CD4-positive, alpha-beta T cell treated with Interleukin-15 for 4 hours (primary cell): ENCODE data around the gene LINC01488.

ENCODE experiments used
- DNase-seq: peaks from one replicate; pipeline ENCODE4 v3.0.0-alpha.2; 2020; ENCODE audit warnings: low spot score

The LINC01488 gene

DNA sequence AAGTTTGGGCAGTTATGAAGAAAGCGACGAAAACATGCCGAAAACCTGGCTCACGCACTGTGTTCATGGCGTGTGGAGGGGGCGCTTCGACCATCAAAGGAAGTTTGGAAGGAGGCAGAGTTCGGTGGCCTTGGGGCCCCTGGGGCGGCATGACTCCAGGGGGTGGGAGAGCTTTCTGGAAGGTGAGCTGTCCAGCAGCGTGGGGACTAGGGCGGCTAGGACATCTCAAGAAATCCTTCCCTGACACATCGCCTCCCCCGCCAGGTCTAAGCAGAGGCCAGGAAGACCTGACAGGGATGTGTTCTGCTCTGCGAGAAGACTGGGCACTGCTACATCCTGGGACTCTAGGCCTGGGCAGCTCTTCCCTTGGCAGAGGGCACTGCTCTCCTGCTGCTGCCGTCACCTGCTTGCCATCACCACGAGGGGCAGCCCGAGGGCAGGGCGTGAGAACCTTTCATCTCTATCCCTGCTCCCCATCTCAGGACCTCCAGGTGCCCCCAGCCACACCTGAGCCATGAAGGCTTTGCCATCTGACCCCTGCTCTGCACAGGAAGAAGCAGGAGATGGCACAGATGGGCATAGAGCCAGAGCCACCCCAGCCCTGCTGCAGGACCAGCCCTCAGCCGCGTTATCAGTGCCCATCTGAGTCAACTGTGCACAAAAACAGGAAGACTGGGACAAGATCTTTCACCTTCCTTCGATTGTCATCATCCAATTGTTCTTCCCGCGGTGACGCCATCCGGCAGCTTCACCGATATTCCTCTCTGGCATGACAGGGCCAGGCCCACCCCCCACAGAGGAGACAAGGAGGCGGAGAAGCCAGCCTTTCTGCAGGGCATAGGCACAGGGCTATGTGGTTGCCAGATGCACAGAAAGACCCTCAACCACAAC is 12.7 kb downstream of the LINC01488 start:
- DNase-seq: no peak

DNA sequence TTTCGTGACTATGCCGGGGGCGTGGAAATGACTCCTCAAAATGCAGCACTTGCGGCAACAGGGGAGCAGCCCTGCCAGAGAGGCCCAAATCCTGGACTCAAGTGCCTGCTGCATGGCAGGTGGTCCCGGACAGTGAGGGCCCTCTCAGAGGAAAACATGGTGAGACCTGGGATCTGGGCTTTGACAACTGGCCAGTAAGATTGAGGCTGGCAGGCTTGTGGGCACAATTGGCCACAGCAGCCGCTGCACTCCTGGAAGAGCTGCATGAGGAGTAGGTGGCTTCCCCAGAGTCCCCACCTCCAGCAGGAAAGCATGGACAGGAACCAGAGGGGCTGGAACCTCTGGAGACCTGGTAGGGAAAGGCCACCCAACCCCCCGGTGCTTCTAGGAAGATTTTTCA is 13.4 kb downstream of the LINC01488 start:
- no peak for DNase-seq

DNA sequence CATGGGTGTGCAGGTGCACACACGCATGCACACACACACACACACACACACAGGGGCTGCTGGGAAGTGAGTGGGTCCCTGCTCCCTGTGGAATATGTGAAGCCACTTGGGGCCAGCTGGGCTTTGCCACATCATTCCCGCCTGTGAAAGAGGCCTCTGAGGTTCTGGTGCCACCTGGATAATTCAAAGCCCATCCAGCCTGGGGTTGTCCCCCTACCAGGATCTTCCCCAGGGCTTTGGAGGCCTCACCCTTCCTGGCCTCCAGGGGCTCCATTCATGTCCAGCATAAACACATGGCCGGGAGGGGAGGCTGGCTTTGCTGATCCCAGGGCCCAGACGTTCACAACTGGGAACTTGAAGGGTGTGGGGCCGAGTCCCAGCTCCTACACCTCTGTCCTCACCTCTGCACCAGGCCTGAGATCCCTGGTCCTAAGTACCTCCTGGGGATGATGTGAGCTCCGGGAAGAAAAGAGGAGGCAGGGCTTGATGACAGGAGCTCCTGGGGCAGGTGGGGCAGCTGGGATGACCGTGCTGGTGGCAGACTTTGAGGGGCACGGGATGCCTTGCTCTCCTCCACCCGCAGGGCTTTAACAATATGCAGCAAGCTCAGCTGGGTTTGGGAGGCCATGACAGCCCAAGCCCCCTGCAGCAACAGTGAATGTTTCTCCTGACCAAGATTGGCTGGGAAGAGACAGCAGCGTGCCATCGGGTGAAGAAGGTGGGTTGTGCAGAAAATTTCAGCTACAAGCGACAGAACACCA is 14.2 kb downstream of the LINC01488 start:
- DNase-seq: no peak

DNA sequence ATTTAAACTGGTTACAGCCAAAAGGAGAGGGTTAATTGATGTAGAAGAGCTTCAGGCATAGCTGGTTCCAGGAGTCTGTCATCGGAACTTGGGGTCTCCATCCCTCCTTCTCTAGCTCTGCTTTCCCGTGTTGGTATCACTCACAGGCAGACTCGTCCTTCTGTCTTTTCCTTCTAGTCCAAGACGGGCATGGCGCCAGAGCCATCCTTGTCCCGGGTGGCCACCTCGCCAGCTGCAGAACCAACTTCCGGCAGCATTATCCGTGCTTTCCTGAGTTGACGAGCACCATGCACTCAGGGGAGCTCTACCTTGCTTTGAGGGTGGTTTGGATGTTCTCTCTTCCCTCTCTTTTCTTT is 14.7 kb downstream of the LINC01488 start:
- no peak for DNase-seq

DNA sequence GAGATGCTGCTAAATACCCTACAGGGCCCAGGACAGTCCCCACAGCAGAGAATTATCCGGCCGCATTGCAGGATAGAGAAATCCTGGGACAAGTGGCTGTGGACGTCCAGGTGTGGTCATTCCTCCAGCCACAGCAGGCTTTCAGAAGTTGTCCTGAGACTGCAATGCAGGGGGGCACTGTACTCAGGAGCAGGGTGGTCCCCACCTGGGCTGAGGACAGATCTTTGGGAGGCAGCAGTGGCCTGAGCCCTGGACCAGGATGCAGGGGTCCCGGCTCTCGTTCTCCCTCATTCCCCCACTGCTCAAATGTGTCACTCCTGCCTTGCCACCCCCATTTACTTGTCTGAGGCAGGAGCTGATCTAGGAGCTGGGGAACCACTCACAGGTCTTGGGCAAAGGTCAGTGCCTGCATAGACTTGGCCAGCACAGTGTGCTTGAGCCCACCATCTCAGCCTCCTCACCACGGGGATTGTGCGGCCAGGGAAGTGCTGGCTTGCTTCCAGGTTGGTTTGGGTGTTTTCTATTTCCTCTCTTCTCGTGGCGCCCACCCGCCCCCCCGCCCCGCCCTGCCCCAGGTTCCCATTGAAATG is 15.3 kb downstream of the LINC01488 start:
- DNase-seq: no peak

DNA sequence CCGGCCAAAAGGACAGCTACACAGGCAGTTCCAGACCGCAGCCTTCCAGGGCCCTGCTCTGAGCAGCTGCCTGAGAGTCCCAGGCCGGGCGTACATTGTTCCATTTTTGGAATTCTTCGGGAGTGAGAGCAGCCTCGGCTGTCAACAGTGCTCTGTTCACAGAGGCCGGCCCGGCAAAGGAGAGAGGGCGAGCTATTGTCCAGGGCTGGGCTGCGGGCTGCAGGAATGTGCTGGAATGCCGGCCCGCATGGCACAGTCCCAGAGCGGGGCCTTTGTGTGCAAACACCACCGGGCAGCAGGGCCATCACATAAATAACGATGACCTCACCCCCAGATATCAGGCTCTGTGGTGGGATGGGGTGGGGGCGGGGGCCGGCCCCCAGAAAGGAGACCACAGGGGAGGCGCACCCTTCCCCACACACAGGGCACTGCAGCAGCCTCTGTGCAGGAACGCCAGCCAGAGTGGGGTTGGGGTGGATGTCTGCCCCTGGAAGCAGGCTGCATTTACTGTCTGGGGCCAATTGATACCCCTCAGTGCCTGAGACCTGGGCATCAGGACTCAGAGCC is 15.8 kb downstream of the LINC01488 start:
- DNase-seq: no peak

DNA sequence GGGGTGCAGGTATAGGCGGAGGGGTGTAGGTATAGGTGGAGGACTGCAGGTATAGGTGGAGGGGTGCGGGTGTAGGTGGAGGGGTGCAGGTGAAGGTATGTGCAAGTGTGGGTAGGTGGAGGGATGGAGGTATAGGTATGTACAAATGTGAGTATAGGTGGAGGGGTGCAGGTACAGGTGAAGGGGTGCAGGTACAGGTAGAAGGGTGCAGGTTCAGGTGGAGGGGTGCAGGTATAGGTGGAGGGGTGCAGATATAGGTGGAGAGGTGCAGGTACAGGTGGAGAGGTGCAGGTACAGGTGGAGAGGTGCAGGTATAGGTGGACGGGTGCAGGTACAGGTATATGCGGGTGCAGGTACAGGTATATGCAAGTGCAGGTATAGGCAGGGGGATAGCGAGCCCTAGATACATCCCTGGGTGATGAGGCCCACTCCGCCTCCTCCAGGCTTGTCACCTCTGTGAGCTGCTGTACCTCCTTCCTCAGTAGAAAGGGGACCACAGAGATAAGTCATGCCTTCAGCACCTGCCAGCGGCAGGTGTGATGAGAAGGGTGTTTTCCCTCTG is 17.2 kb downstream of the LINC01488 start:
- DNase-seq: no peak

DNA sequence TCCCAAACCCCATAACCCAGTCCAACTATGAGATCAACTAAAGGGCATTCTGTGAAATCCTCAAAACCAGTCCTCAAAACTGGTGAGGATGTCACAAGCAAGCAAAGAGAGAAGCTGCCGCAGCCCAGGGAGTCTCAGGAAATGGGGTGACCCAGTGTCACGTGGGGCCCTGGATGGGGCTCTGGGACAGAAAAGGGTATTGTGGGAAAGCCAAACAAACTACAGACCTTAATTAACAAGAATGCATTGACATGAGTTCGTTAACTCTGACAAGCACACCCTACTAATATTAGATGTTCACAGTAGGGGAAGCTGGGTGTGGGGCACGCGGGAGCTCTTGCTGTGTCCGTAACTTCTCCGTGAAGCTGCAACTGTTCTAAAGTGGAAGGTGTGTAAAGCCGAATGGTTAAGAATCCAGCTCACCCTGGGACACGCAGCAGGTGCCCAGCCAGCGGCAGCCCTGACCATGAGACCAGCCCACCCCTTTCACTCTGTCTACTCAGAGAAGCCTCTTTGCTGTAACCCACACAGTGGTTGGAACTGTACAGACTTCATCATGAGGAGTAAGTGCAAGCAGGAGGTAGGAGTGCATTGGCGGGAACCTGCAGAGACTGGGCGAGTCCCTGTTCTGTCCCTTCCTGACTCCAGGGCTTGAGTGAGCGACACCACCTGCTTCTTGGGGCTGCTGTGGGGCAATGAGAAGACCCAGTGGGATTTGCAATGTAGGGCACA is 17.9 kb downstream of the LINC01488 start:
- no peak for DNase-seq

DNA sequence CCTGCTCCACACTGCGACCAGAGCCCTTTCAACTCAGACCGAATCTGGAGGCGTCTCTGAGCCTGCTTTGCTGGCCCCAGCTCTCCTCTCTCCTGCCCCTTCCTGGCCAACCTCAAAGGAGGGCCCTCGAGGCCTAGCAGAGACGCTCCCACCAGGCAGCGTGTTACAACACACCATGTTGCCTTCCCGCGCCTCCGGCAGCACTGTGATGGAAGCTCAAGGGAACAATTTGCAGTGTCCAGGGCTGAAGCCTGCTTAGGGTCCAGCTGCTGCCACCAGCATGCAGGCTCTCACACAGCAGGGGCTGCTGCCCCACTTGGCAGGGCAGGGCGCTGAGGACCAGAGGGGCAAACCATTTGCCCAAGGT is 18.4 kb downstream of the LINC01488 start:
- no peak for DNase-seq

DNA sequence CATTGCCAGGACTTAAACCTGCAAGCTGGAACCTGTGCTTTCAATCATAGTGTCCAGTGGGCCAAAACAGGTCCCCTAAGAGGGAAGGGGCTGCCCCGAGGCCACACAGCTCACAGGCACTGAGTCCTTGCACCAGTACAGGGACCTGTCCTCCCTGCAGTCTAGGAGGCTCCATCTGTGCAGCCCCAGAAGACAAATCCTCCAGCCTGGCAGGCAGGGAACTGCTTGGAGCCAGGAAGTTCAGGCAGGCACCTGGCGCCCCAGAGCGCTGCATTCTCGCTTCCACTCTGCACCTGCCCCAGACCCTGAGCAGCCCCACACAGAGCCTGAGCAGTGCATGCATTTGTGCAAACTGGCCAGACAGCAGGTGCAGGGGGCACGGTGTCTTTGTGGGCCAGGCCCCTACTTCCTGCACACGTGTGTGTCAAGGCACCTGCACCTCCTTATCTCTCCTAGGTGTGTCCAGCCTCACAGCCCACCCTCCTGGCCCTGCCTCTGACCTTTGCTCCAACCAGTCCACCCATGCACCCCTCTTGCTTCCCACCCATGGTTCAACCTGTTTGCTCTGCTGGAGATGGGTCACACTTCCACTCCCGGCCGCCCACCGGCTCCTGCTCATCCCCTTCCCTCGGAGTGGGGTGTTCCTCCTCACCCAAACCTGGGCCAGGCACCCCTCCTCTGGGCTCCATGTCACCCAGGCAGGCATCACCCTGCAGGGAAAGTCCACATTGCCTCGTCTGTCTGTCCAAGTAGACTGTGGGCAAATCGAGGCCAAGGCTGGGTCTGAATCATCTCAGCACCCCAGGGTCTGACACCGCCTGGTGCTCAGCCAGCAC is 19.0 kb downstream of the LINC01488 start:
- DNase-seq: no peak

DNA sequence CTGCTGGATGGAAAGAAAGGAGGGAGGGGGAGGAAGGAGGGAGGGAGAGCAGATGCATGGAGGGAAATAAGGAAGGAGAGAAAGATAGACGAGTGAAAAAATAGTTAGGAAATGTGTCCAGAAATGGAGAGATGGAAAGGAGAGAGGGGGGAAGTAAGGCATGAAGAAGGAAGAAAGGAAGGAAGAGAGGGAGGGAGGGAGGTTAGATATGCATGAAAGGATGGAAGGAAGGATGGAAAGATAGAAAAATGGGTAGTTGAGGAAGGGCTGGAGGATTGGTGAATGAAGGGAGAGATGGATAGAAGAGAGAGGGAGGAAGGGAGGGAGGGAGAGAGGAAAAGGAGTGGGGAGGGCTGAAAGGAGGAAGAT is 19.6 kb downstream of the LINC01488 start:
- DNase-seq: no peak

DNA sequence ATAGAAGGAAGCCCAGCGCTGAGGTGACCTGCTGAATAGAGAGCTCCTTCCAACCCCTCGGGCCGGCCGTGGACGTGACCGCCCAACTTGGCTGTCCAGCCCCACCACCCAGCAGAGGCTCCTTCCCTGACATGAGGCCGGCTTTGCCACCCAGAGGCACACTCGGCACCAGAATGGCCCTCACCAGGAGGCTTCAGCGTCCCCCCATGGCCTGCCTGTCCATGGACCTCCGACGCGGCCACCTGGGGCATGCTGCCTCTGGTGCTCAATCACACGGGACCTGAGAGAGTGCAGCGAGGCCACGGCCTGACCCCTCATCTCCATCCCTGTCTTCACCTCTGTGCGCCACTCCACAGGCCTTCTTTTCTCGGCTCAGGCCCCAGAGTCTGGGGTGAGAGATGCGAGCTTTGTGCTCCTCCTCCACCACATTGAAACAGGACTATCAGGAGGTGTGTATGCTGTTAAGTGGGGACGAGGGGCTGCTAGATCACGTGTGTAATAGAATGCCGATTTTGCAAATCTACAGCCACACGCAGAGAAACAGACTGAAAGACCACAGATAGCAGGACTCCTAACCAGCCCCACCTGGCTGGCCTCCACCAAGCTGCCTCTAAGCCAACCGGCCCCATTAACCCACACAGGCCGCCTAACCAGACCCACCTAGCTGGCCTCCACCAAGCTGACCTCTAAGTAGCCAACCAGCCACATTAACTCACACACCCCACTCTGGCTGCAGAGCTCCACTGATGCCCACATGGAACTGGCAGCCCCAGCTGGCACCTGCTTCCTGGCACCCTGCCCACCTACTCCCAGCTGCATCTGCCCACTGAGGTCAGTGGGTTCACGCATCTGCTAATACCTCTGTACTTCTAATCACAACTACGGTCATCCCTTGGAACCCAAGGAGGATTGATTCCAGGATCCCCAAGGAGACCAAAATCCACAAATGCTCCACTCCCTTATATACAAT is 20.7 kb downstream of the LINC01488 start:
- DNase-seq: no peak

DNA sequence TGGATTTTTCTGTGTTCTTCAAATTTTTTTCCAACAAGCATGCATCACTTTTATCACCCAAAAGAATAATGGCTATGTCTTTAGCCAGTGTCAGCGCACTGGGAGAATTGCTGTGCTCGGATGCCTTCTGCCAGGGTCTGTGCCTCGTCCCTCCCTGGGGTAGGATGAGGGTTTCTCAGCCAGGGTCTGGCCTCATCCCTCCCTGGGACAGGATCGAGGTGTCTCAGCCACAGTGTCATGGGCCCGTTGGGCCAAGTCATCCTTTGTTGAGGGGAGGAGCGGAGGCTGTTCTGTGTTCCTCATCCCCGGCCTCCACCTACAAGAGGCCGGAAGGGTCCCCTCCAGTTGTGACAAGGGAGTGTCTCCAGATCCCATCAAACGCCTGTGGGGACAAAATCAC is 22.7 kb downstream of the LINC01488 start:
- no peak for DNase-seq

DNA sequence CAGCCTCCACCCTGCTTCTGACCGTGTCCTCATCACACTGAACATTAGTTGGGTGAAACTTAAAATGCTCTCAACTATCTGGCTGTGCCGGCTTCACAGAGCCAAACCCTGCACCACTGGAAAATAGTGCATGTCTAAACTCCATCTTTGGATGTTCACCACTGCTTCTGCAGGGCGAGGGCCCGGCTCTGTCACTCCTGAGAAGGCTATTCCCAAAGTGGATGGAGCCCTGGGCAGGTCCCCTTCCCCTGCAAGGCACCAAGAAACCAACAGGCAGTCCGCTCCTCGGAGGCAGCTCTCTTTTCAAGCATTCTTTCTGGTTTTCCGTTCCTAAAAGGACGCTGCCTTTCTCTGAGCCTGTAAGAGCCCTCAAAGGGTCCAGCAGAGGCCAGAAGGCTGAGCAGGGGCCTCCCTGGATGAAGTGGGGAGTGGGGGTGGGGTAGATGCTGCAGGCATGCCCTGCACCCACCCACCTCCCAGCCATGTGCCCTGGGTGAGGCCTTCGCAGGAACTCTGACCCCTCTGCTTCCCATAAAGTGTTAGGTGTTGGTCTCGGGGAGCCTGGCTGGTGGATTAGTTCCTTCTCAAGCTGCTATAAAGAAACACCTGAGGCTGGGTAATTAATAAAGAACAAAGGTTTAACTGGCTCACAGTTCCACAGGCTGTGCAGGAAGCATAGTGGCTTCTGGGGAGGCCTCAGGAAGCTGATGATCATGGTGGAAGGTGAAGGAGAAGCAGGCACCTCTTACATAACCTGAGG is 23.3 kb downstream of the LINC01488 start:
- DNase-seq: no peak

DNA sequence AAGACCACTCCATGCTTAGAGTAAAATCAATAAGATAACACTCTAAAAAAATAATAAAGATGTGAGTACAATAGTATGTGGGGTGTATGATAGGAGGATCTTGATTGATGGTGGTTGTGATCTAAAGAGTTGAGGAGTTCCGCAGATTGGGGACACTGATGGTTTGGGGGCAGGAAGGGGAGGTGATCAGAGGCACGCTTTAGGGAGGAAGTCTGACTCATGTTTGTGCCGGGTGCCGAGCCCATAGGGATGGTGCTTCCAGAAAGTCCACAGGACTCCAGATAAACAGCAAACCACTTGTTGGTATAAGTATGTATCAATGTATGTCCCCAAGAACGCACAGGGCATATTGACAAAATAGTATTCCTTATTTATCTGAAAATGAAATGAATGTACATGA is 27.5 kb downstream of the LINC01488 start:
- DNase-seq: no peak

DNA sequence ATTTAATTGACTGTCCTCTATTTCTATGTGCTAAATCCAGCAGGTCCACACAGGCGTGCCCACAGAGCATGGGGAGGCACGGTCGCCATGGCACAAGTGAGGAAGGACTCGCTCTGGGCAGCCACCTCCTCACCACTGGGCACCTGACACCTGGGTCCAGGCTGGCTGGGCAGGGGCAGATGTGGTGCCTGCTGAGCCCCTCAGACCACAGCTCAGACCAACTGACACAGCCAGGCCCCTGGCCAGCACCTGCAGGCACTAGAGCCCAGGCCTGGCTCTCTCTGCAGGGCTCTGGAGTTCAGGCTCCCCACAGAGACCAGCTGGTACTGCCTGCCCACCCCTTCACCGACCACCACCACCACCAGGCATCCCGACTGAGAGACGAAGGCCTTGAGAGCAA is 27.9 kb downstream of the LINC01488 start:
- DNase-seq: no peak

DNA sequence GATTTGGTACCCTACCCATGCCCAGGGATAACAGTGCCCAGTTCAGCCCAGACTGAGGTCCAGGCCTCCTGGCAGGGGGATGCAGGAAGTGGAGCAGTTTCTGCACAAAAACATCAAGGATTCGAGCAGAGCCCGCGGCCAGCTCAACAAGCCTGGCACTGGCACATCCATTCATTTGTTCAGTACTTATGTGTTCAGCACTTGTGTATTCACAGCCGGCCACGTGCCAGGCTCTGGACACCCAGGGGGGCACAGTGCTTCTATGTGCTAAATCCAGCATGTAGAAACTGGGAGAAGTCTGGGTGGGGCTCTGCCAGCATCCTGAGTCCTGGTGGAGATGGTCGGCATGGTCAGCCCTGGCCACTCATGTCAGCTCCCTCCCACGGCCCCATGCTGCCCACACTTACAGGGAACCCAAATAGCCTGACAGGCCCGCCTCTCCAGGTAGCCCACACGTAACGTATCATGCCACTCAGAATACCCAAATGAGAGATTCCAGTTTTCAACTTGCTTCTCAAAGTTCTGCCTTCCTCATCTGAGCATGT is 28.5 kb downstream of the LINC01488 start:
- no peak for DNase-seq

DNA sequence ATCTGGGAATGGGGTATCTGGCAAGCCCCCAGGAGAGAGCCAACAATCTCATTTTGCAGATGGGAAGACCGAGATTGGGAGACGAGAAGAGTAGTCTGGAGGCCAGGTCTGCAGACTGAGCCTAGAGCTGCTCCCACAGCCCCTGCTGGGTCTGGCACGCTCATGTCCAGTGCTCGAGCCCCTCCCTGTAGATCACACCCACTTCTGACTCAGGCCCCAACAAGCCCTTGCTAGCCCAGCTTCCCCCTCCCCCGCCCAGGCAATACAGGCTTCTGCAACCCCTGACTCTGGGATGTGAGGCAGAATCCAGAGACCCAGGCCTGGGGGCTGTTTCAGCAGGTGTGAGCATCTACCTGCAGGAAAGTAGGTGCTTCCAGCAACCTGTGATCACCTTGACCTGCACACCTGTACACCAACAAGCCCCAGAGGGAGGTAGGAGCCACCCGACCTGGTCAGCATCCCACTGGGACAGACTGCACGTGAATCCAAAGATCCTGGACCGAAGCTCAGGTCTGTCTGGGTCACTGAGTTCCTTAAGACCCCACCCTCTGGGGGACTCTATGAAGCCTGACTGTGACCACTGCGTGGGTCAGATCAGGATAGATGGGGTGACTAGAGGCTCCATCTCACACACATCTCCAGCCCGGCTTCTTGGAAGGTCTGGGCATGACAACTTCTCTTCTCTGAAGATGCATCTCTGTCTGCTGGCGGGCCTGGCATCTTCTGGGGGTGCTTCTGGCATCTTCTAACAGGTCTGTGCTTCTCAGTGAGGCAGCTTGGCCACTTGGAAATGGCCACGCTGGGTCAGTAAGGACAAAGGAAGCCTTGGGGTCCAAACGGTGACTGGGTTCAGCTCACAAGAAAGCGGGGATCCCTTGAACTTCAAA is 29.3 kb downstream of the LINC01488 start:
- no peak for DNase-seq
